HG02885 (cell line): Measurements from ENCODE around the gene AJAP1.
"Not testable (repeated sequence)": the region's sequence is repeated elsewhere in the genome, so short reads cannot be mapped to it uniquely, and the experiment has no call there.

ENCODE experiments used
- ATAC-seq: cut with Tn5 transposase; IDR thresholded peaks from one replicate; pipeline ENCODE4 v1.9.1; 2021; ENCODE audit warnings: mild to moderate bottlenecking; ENCODE audit not compliant: unreplicated experiment, poor library complexity

The AJAP1 gene

DNA sequence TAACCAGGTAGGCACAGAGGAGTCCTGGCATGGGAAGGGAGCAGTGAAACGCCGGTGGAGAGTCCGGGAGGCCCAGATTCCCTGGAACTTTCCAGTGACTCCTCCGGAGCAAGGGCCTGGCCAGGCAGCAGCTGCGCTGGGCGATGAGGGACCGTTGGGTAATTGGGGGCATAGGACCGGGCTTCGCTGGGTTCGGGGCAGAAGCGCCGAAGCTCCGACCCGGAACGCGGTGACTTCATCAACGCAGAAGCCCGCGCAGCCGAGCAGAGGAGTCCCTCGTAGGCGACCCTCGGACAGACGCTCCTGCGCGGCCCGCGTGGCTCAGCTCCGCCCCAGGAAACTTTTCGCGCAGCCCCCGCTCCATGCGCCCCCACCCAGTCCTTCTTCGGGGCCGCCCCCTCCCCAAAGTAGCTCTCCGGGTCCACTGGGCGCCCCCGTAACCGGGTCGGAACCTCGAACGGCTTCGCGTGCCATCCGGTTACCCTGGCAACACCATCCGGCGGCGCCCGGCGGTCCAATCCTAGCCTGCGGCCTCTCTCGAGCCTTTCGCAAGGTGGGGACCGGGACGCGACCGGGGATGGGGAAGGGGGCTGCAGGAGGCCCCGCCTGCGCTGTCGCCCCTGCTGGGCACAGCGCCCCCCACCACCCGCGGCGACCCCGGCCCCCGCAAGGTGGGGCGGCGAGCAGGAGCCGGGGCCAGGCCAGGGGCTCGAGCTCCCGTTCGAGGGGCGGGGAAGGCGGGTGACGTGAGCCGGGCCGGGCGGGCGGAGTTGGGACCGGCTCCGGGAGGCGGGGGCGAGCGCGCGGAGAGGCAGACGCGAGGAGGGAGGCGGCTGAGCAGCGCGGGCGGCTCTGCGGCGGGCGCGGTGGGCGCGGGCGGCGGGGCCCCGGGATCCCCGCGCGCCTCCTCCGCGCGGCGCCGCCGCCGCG lies at the start of gene AJAP1:
Gene AJAP1, plus strand, starts transcription at position 814 of the 930 bp plus-strand sequence. CDS start 817 bp downstream, outside the sequence.
- no peak for ATAC-seq

DNA sequence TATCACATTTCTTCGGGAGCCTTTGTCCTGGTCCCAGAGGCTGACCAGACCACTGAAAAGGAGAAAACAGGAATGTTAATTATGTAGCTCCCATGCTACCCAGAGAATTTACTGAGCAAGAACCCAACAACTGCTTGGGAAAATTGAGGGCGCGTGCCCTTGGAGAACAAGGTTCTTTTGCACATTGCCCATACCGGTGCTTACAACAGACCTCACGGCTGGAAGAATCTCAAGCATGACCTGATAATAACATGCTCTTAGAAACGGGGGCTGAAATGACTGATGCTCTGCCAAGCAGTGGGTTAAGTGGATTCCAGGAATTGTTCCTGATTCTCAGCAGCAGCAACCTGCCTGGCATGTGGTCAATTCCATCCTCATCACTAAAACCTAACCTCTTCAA lies 49.3 kb upstream of the AJAP1 start:
- ATAC-seq = no peak

- no peak for ATAC-seq
Measured at GRCh38 chr1:4611563-4612341, 42.7 kb upstream of the AJAP1 start.

DNA sequence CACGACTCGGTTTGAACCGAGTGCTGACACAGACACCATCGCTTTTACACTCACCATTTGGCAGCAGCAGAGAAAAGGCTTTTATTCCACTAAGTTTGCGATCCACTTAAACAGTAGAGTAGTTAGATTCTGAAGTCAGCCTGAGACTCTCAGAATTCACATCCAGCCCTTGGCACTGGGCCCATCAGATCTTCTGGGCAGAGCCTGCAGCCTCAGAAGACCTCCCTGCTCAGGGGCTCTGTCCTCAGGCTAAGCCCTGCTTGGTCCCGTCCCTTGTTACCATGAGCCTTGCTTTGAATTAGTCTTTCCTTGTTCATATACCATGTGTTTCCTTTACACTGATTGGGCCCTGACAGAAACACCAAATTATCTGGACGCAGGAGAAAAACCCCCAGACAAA lies 41.4 kb upstream of the AJAP1 start:
- no peak for ATAC-seq

- no peak for ATAC-seq
Measured at GRCh38 chr1:4613606-4614370, 40.6 kb upstream of the AJAP1 start.

- no peak for ATAC-seq
Measured at GRCh38 chr1:4614371-4615137, 39.9 kb upstream of the AJAP1 start.

- ATAC-seq = no peak
Measured at GRCh38 chr1:4615138-4615470, 39.3 kb upstream of the AJAP1 start.

DNA sequence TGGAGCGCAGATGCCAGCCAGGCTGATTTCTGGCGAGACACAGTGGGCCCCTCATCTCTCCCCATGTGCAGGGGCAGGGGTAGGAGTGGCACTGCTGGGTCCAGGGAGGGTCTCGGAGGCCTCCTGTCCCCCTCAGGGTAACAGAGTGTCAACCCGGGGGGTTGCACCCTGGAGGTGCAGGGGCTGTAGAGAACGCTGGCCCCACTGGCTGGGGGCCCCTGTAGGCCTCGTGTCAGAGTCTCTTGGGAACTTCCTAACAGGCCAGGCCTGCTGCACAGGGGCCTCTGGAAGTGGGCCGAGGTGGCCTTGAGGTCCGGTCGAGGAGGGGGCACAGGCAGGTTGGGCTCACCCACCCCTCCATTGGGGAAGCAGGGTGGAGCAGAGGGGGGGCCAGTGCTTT lies 38.9 kb upstream of the AJAP1 start:
- no peak for ATAC-seq

GRCh38 chr1:4616831-4617465 lies 37.5 kb upstream of the AJAP1 start:
- no peak for ATAC-seq

DNA sequence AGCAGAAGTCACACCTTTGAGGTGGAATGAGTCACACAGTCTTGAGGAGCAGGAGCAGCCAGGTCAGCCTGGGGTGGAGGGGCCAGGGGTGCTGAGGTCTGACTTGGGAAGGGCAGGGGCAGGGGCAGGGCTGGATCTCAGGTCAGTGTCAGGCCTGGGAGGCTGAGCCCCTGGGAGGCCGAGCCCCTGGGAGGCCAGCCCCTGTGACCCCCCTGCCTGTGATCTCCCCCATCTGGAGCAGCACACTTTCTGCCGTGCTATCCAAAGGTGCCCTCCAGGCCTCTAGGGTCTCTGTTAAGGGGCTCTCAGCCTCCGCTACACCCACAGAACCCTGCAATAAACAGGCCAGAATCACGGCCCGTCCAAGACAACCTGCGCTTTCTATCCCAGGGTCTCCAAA lies 36.9 kb upstream of the AJAP1 start:
- no peak for ATAC-seq

DNA sequence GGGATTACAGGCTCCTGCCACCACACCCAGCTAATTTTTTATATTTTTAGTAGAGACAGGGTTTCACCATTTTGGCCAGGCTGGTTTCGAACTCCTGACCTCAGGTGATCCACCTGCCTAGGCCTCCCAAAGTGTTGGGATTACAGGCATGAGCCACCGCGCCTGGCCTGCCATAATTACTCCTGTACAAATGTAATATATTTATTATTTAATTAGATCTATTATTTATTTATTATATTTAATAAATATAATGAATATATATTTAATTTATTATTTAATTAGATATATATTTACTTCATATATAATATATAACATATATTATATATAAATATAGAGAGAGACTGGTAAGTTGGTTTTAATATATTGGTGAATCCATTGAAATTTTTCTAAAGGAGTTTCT lies 35.6 kb upstream of the AJAP1 start:
- ATAC-seq = not testable (repeated sequence)

DNA sequence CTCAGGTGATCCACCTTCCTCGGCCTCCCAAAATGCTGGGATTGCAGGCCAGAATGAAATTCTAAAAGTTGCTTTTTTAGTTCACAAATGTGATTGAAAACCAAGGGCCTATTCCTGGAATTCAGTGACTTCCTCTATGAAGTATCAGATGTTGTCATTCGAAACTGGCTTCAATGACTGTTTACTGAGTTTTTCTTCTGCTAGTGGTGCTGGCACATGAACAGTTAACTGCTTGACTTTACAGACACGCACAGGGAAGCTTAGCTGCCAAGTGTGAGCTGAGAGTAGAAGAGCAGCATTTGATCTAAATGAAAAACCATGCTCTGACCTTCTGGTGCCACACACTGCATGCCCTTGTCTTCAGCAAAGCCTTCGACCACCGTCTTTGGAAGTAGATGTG lies 32.8 kb upstream of the AJAP1 start:
- no peak for ATAC-seq

GRCh38 chr1:4622821-4623220 lies 31.6 kb upstream of the AJAP1 start:
- ATAC-seq = no peak

GRCh38 chr1:4624141-4624715 lies 30.2 kb upstream of the AJAP1 start:
- no peak for ATAC-seq

- ATAC-seq = no peak
Measured at GRCh38 chr1:4624801-4625200, 29.6 kb upstream of the AJAP1 start.

GRCh38 chr1:4626061-4626460 lies 28.3 kb upstream of the AJAP1 start:
- no peak for ATAC-seq

DNA sequence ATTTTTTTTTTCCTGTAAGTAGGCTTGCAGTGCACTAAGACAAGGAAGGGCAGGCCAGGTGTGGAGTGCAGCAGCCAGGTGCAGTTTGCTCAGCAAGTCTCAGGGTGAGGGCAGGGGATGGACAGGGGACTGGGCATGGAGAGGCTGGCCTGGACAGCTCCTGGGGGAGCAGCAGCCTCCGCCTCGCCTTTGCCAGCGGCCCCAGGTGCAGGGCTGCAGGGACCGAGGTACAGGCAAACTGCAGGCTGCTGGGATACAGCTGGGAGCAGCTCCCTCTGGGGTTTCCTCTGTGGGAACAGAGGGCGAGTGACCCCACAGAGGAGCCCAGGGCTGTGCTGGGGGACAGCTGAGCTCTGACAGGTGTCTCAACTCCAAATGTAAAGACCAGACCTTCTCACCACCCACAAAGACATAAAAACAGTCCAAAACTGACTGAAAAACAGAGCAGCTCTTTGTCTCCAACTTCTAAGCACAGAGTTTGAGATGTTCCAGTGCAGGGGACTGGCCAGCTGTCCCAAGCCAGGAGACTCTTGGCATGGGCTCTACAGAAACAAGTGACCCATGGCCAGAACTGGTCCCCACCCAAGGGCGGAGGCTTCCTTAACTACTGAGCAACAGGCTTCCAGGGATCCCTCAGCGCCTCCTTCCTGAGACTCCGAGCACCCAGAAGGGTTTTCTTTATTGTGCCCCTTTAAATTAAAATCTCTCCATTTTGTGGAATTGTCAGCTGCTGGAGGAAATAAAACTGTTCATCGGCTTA lies 27.7 kb upstream of the AJAP1 start:
- ATAC-seq = no peak

GRCh38 chr1:4627353-4627752 lies 27.1 kb upstream of the AJAP1 start:
- ATAC-seq = no peak

GRCh38 chr1:4628992-4629391 lies 25.4 kb upstream of the AJAP1 start:
- no peak for ATAC-seq
